ENCODE measurements around the gene TMEM258. TPM values are rescaled to one million over a fixed set of nuclear protein-coding genes. Genes with fewer than 3 reads are reported as not detected.

TMEM258 gene
- total and polyA plus RNA-seq, 2 donors (not counting 3 experiments of a cell fraction or from before 2014, with no cell fraction given) = 140 to 534 TPM

DNA sequence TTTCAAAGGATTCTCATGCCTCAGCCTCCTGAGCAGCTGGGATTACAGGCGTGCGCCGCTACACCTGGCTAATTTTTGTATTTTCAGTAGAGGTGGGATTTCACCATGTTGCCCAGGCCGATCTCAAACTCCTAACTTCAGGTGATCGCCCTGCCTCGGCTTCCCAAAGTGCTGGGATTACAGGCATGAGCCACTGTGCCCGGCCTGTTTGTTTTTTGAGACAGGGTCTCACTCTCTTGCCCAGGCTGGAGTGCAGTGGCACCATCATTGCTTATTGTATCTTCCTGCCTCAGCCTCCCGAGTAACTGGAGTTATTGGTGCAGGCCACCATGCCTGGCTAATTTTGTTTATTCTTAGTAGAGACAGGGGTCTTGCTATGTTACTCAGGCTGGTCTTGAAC, 43.8 kb upstream of the TMEM258 start:
- Histone ChIP-seq H3K9ac (replicated peaks; ENCODE audit: extremely low read depth, insufficient read depth, low read length) (no peak overlapping the region), H3K36me3 (ENCODE audit: control insufficient read depth in 2 of 2, extremely low read depth in 1 of 2, insufficient read depth in 2 of 2, low read length in 2 of 2) (peaks cover 20 to 29% of the 10 kb centered on the region in 2 experiments), H4K20me1 (replicated peaks; ENCODE audit: control insufficient read depth, extremely low read depth, insufficient read depth, low read length) (no peaks in the 10 kb centered on the region), H3K4me1 (ENCODE audit: control insufficient read depth, extremely low read depth, insufficient read depth, low read length) (peaks cover 45% of the 10 kb centered on the region), H3K79me2 (ENCODE audit: control insufficient read depth, insufficient read depth, low read length) (peaks cover 78% of the 10 kb centered on the region), H3K4me3 (replicated peaks in 1 of 3; ENCODE audit: insufficient read depth in 1 of 3, low read depth in 1 of 3, low read length in 3 of 3) (no peak overlapping the region), H3K9me3 (replicated peaks; ENCODE audit: control insufficient read depth, insufficient read depth, low read length) (no peaks in the 10 kb centered on the region), H3K27ac (ENCODE audit: insufficient read depth, low read depth, low read length) (peak overlapping the region; percentile 98), H3K27me3 (ENCODE audit: control insufficient read depth in 2 of 2, insufficient read depth in 2 of 2, low read length in 2 of 2) (no peaks in the 10 kb centered on the region), H3K4me2 (ENCODE audit: insufficient read depth, low read length) (no peak overlapping the region), H2AFZ (ENCODE audit: low read depth, low read length) (no peak overlapping the region), H3K9me1 (replicated peaks; ENCODE audit: control insufficient read depth, extremely low read depth, insufficient read depth, low read length) (no peaks in the 10 kb centered on the region)
- POLR2A ChIA-PET = no interaction called here
- intact Hi-C loops (cut with micrococcal nuclease) (no loop called here), dilution Hi-C loops (cut with MboI; ENCODE audit: extremely low pct_ligation_motif_present, low sequenced_read_pairs) (no loop called here)
- DNase-seq (ENCODE audit: low read depth, low spot score) = no peak
- no peak for TF ChIP-seq FOS (IDR thresholded peaks at IDR 0.05; ENCODE audit: borderline replicate concordance, insufficient read depth, low read length)
- no peak for TF ChIP-seq POLR2AphosphoS5 (IDR thresholded peaks at IDR 0.05; ENCODE audit: insufficient read depth, low read depth, low read length)
- no peak for TF ChIP-seq EZH2 (IDR thresholded peaks at IDR 0.05; ENCODE audit: borderline replicate concordance, low read depth, low read length, severe bottlenecking)
- no peak for TF ChIP-seq JUN (IDR thresholded peaks at IDR 0.05; ENCODE audit: borderline replicate concordance, insufficient read depth, insufficient read length, low read depth)
- no peak for TF ChIP-seq POLR2A (IDR thresholded peaks at IDR 0.05; ENCODE audit: low read depth, low read length)
- TF ChIP-seq, protein P1, sequence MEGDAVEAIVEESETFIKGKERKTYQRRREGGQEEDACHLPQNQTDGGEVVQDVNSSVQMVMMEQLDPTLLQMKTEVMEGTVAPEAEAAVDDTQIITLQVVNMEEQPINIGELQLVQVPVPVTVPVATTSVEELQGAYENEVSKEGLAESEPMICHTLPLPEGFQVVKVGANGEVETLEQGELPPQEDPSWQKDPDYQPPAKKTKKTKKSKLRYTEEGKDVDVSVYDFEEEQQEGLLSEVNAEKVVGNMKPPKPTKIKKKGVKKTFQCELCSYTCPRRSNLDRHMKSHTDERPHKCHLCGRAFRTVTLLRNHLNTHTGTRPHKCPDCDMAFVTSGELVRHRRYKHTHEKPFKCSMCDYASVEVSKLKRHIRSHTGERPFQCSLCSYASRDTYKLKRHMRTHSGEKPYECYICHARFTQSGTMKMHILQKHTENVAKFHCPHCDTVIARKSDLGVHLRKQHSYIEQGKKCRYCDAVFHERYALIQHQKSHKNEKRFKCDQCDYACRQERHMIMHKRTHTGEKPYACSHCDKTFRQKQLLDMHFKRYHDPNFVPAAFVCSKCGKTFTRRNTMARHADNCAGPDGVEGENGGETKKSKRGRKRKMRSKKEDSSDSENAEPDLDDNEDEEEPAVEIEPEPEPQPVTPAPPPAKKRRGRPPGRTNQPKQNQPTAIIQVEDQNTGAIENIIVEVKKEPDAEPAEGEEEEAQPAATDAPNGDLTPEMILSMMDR (IDR thresholded peaks at IDR 0.05; ENCODE audit: extremely low read depth in 1 of 2, insufficient read depth in 1 of 2, low read depth in 1 of 2, low read length in 2 of 2) = no peak
- TF ChIP-seq GATA2 (IDR thresholded peaks at IDR 0.05; ENCODE audit: insufficient read depth, insufficient read length, low read depth, low read length) = no peak
- no peak for TF ChIP-seq MYC (IDR thresholded peaks at IDR 0.05; ENCODE audit: low read depth, low read length)
- TF ChIP-seq, protein P2, sequence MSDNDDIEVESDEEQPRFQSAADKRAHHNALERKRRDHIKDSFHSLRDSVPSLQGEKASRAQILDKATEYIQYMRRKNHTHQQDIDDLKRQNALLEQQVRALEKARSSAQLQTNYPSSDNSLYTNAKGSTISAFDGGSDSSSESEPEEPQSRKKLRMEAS (IDR thresholded peaks at IDR 0.05; ENCODE audit: insufficient read depth, insufficient read length) = no peak
- peak; percentile 67 for FAIRE-seq
- BruUV-seq (replicated peaks) = no TSS peak
- CTCF ChIA-PET = interaction anchor here (5.7 kb wide), 1 partner anchor 39 kb away, joined by 38 read pairs; no protein-coding TSS in a partner anchor
